ENCODE data around the gene FOXD2.

Gene FOXD2

DNA sequence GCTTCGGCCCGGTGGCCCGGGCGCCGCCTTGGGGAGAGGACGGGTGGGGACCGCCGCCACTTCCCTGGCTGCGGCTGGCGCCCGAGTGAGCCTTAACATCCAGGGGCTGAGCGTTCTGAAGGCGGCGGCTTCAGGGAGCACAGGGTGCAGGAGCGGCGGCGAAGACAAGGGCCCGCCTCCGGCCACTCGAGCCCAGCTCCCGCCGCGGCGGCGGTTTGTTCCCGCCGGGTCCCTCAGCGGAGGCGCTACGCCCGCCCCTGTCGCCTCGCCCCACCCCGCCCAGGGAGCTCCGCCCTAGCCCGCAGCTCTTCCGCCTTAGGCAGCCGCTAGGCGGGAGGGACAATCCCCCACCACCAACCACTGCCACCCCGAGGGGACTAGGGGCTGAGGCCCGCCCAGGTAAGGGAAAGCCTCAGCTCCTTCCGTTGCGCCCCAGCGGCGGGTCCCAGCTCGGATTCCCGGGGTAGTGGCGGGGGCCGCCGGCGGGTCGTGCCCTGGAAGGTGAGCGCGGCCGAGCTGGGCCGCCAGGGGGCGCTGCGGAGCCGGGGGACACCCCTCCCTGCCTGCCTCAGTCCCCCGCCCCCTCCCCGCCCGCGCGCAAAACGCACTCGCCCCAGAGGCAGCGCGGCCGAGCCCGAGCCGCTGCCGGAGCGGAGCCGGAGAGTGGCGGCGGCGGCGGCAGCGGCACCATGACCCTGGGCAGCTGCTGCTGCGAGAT lies at the start of gene FOXD2:
FOXD2 (plus strand) TSS at position 598 of the 718 bp plus-strand sequence; CDS start at position 690, 92 bp downstream.
- peak; percentile 97 for DNase-seq

DNA sequence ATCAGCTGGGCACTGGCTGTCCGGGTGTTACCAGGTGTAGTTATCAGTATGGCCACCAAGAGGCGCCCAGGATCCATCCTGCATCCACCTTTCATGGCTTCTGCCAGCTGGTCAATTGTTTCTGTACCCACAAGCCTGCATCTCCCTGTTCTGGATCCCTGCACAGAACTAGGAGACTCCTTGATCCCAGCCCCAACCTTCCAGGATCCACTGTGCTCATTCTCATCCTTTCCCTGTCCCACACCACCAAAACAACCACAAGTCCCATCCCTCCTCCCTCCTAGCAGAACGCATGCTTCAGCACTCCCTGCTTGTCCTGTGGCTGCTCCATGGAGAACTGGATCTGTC lies 49.0 kb upstream of the FOXD2 start:
- peak; percentile 52 for DNase-seq

DNA sequence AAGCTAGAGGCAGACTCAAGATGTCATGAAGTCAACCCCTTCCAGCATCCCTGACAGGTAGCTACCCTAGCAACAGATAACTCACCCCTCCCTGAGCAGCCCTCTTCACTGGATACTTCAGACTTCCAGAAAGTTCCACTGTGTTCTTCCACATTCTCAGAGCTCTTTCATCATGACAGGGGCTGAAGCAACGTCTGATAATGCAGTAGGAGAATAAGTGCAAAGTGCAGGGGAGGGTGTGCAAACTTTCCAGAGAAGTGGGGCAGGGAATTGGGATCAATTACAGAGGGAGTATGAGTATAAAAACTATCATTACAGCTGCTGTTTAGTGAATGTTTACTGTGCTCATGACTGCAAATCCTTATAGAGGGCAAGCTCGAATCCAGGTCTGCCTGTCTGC lies 48.1 kb upstream of the FOXD2 start:
- no peak for DNase-seq

DNA sequence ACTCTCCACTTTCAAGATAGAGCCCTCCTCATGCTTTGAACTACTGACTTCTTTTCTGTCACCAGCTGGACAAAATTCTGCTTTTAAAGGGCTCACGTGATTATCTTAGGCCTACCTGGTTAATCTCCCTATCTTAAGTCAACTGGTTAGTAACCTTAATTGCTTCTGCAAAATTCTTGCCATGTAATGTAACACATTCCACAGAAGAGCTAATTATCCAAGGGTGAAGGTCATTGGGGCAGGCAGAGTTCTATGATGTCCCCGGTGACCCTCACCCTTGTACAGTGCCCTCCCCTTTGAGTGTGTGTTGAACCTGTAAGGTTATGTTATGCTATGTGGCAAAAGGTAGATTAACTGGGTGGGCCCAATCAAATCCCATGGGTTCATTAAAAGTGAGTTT lies 47.0 kb upstream of the FOXD2 start:
- DNase-seq: no peak

DNA sequence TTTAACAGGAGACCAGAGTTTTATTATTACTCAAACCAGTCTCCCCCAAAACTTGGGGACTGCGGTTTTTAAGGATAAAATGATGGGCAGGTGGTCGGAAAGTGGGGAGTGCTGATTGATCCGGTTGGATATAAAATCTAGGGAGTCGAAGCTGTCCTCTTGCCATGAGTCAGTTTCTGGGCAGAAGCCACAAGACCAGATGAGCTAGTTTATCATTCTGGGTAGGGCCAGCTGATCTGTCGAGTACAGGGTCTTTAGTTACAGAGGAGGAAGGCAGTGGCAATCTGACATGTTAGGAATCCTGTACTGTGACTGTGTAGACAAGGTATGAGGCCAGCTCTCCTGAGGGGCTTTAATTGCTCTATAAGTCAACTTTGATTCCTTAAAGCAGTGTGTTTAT lies 44.7 kb upstream of the FOXD2 start:
- no peak for DNase-seq

DNA sequence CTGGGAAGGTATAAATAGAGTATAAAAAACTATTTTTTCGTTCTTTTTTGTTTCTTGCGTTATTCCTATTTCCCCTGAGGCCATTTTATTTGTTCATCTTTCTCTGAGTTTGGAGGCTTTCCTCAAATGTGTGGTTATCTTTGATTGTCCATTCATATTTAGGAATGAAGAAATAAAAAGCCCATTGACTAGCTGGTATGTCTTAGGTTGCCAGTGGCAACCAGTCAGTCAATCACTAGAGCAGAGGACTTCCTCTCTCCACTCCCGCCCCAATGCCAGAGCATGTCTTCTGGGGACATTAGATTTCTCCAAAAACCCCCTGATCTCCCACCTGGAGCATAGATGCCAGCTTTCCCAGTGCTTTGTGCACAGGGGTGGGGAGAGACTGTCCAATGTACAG lies 42.4 kb upstream of the FOXD2 start:
- no peak for DNase-seq

DNA sequence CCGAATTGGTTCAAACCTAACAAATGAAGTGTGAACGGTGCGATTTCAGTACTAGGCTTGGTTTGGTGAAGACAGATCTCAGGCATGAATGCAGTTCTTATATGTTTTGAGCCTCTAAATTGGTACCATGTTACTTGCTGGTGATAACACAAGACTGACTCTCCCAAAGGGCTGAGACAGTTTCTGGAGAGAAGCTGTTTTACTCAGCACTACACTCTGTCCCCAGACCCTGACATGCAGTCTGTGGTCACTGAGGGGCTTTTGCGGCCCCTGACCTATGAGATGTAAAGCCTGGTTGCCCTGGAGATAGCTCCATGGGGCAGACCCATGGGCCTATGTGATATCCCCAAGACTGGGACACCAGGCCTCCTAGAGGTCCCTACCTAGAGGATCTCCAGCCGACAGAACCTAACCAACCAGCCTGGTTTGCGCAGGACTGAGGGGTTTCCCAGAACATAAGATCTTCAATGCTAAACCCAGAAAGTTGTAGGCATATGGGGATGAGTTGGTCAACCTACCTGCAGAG lies 41.1 kb upstream of the FOXD2 start:
- no peak for DNase-seq

DNA sequence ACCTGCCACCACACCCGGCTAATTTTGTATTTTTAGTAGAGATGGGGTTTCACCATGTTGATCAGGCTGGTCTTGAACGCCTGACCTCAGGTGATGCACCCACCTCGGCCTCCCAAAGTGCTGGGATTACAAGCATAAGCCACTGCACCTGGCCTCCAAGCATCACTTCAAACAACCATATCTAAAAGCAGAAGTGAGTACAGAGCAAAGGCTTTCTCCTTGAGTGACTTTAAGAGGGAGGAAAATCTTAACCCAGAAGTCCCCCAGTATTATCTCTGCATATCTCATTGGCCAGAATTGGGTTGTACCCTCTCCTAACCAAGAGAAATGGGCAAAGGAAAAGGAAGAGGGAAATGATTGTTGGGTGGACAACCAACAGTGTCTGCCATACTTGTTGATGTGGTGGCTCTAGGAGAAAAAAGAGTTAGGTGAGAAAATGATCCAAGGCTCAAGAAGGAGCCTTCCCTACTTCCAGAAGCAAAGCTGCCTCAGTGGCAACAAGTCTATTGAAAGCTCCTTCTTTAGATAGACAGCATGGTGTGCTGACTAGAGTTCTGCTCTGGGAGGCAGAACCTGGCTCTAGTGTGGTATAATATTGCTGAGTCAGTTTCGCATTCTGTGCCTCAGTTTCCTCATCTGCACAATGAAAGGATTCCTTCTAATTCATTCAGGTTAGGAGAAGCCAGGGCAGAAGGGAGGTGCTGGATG lies 38.6 kb upstream of the FOXD2 start:
- DNase-seq: no peak

DNA sequence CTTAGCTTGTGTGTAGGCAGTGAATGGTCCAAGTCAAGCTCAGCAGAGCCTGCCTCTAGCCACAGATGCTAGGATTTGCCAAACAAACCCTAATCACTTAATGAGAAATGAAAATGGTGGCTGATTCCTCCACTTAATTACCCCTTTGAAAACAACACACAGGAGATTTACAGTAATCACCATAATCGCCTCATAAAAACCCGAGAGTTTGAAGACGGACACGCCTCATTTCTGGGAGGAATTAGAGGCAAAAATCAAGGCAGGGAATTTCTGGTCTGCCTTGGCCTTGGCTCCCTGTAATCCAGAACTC lies 38.0 kb upstream of the FOXD2 start:
- no peak for DNase-seq

DNA sequence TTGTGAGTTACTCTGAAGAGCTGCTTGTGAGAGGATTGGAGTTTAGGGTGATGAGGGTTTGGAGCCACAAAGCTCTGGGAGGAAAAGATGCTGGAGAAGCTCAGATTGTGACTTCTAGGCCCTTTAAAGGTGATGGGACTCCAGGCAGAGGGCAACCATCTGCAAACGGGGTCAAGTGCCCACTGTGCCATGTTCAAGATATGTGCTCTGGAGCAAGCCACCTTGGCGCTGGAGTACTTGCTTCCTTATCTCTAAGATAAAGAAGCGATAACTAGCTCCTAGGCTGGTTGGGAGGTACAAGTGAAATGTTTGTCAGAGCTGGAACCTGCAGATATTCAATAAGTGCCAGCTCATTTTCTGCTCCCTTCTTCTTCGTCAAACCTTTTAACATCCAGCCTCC lies 36.1 kb upstream of the FOXD2 start:
- DNase-seq: no peak

DNA sequence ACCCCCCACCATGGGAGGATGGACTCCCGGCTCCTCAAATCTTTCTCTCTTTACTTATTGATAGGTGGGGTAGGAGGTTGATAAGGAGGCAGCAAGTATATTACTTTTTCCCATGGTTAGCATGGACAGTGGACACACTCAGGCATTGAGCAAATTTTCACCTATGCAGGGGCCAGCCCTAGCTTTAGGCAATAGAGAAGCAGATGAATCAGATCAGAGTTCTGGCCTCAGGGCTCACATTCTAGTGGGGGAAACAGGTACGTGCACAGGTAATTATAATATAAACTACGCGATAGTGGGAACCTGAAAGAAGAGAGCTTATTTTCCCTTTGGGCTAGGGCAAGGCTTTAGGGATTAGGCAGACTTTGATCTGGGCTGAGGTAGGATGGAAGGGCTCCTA lies 35.3 kb upstream of the FOXD2 start:
- DNase-seq: no peak

DNA sequence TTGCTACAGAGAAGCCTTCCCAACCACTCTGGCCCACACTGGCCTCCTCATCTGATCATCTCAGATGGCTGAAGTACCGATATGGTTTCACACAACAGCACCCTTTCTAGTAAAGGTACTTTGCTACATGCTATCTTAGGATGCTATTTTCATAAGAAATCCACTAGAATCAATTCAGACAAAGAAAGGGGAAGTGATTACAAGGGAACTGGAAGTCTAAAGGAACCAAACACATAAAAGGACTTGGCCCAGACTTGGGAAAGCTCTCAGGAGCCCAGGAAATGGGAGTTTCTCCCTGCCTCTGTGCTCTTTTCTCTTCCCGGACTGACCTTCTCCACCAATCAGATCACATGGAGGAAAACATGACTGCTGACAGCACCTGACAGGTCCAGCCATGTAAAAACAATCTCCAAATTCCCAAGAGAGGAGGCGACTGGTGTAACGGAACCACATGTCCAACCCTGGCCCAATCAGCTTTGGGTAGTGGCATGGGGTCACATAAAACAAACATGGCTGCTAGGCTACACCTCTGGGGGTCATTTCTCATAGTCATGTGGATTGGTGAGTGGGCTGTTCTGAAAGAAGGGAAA lies 34.4 kb upstream of the FOXD2 start:
- DNase-seq: no peak

DNA sequence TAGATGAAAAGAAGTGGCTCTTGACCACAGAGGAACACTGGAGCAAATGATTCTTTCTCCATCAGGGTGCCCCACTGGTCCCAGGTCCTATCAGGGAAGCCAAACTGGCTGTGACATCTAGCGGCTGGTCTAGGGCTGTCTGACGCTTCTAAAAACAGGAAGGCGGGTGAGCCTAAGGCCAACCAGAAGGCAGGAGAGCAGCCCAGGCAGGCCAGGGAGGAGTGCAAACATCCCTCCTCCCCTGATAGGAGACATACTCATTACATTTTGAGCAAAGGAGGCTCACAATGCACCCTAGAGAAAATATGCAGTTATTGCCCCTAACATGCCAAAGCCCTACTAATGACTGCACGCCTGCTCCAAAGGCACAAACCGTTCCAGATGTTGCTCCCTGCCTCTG lies 32.1 kb upstream of the FOXD2 start:
- DNase-seq: no peak

DNA sequence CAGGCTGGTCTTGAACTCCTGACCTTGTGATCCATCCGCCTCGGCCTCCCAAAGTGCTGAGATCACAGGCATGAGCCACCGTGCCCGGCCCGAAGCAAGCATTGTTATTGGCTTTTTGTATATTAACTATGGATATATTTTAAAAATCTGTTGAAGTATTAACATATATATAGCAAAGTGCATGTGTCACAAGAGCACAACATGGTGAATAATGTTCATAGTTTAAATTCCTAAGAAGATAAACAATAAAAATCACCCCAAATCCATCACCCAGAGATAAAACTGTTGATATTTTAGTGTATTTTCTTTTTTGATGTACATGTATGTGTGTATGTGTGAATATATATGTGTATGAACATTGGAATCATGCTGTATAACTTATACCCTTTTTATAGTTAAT lies 30.9 kb upstream of the FOXD2 start:
- DNase-seq: no peak

DNA sequence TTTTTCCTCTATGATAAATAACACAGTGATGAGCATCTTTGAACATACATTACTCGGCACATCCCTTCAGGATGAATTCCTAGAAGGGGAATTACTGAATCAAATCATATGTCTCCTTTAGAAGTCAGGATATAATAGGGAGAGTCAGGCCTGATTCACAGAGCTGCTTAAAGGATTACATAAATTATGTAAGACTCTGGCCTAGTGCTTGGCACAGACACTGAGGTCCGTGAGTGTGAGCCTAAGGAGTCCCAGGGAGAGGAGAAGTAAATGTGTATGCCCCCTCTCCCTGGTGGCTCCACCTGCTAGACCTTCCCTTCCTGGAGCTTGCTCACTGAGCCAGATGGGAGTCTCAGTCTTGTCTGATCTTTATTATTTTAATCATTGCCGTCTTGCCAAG lies 30.4 kb upstream of the FOXD2 start:
- DNase-seq: no peak

DNA sequence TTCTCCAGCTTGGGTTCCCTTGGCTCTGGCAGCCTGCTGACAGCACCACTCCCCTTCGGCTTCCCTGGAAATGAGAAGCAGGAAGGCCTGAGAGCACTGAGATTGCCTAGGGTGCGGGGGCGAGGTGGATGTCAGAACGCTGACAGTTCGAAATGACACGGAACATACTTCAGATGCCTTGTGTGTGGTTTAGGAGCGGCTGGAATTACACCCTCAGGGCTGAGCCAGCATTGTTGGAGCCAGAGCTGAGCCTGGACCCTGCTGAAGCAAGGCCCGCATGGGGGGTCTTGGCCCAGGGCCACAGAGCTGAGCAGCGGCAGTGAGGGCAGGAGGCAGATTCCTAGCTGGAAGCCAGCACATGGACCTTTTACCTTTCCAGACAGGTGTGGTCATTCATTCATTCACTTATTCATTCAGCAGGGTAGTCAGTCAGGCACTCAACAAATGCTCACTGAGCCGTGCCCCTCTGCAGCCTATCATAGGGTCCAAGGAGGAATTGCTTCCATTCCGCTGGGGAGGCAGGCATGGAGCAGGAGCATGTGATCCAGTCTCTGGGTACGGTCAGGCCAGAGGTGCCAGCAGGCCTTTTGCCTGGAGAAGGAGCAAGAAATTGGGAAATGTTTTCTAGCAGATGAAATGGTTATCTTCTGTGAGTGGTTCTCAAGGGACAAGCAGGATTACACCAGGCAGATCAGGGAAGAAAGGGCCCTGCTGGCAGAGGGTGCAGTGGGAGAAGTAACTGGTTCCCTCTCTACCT lies 28.4 kb upstream of the FOXD2 start:
- DNase-seq: no peak

DNA sequence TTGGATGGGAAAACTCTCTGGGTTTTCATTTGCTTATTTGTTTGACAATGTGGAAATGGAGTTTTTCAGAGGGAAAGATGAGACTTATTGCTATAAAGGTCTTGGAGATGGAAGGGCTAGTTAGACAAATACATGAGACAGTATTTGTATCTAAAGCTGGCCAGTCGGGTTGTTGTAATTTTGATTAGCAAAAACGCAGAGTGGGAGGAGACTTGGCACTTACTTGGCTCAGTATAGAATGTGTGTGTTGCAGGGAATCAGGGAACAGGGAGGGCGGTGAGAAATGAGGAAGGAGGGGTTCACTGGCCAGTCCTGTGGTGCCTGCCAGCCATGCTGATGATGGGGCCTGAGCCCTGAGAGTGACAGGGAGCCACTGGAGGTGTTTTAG lies 27.8 kb upstream of the FOXD2 start:
- DNase-seq: no peak

DNA sequence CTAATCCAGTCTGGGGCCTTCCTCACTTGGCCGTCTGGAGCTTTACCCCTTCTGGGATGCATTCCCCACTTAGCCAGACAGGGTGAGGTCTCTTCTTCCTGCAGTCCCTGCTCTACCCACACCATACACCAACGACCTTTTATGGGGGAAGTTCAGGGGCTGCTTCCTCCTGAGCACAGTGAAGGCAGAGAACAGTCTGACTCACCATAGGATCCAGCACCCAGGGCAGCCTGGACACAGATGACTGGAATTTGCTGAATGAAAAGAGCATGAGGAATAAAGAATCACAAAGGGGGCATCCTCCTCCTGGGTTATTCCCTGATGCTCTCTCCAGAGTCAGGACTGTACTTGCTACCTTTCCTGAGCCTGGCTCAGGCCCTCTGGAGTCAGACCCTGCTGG lies 26.4 kb upstream of the FOXD2 start:
- no peak for DNase-seq

DNA sequence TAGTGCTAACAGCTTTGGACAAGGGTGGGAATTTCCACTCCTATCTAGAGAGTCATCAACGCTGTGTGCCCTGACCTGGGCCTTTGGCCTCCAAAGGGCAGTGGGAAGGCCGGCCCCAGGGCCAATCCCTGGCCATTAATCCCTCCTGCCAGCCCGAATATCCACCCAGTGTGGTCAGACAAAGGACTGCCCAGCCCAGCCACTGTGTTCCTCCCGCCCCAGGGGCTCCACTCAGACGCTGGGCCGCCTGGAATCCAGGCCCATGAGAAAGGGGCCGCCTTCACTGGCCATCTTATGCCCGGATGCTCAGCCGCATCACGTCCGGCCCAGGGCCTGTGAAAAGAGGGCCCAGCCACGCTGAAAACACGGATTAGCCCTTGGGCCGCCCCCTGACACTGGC lies 25.4 kb upstream of the FOXD2 start:
- DNase-seq: no peak

DNA sequence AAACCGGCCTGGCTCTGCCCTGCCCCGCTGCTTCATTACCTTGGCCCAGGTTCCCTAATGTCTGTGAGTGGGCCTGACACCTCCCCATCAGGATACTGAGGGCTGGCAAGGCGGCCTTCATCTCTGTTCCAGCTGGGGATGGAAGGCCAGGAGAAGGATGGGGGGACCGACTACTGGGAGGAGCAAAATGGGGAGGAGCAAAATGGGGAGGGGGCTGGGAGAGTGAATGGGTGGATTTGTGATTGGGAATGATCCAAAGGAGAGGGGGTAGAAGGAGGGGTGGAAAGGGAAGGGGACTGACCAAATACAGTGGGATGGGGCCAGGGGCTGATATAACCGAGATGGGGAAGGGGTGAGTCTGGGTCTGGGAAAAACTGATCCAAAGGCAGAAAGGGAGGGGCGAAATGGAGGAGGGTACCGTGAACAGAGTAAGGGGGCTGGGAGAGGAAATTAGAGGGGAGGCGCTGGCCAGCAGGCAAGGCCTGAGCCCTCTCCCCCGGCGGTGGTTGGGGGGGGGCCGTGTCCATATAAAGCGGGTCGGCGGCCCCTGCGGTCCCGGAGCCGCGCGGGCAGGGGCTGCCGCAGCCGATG lies 22.0 kb upstream of the FOXD2 start, which contains the start of gene FOXE3:
FOXE3 (plus strand) TSS at position 558 of the 591 bp plus-strand sequence; CDS start at position 589, 31 bp downstream.
- no peak for DNase-seq

DNA sequence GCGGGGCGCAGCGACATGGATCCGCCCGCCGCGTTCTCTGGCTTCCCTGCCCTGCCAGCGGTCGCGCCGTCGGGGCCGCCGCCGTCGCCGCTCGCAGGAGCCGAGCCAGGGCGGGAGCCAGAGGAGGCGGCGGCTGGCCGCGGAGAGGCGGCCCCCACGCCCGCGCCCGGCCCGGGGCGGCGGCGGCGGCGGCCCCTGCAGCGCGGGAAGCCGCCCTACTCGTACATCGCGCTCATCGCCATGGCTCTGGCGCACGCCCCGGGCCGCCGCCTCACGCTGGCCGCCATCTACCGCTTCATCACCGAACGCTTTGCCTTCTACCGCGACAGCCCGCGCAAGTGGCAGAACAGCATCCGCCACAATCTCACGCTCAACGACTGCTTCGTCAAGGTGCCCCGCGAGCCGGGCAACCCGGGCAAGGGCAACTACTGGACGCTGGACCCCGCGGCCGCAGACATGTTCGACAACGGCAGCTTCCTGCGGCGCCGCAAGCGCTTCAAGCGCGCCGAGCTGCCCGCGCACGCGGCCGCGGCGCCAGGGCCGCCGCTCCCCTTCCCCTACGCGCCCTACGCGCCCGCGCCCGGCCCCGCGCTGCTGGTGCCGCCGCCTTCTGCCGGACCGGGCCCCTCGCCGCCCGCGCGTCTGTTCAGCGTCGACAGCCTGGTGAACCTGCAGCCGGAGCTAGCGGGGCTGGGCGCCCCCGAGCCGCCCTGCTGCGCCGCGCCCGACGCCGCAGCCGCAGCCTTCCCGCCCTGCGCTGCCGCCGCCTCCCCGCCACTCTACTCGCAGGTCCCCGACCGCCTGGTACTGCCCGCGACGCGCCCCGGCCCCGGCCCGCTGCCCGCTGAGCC lies 21.3 kb upstream of the FOXD2 start:
- DNase-seq: peak; percentile 33
